Astrocyte of the cerebellum (primary cell): ENCODE measurements around the gene ZMYM4.

Experiments used
- DNase-seq: peaks from one replicate; pipeline ENCODE4 v3.0.0-alpha.2; 2011; ENCODE audit warnings: low read depth
- H3K4me3 ChIP-seq: 2 replicates; pipeline ENCODE4 v1.5.1; 2011; ENCODE audit warnings: mild to moderate bottlenecking, low read depth, low read length, moderate library complexity
- CTCF ChIP-seq: IDR thresholded peaks from 2 replicates; pipeline ENCODE4 v1.5.1; 2012; ENCODE audit warnings: low read length, low read depth, moderate library complexity, mild to moderate bottlenecking; ENCODE audit errors: missing control alignments
- in situ Hi-C: cut with HindIII; loops from 2 replicates; pipeline ENCODE4 v1.10.0; 2017; ENCODE audit warnings: low sequenced_read_pairs

ZMYM4 gene

GRCh38 chr1:35439626-35440025 lies 171.1 kb downstream of the ZMYM4 start:
- no peak for DNase-seq
- in situ Hi-C loops: loop anchor here (25.0 kb wide), 1 partner anchor 298 kb away; no protein-coding TSS in a partner anchor
- TF ChIP-seq CTCF: no peak
- no peak overlapping the region for H3K4me3 ChIP-seq

GRCh38 chr1:35441926-35442579 lies 173.5 kb downstream of the ZMYM4 start:
- no peak for DNase-seq
- in situ Hi-C loops: loop anchor here (25.0 kb wide), 1 partner anchor 295 kb away; no protein-coding TSS in a partner anchor
- TF ChIP-seq CTCF: no peak
- no peak overlapping the region for H3K4me3 ChIP-seq

GRCh38 chr1:35442734-35443133 lies 174.2 kb downstream of the ZMYM4 start:
- TF ChIP-seq CTCF: no peak
- no peak for DNase-seq
- in situ Hi-C loops: loop anchor here (25.0 kb wide), 1 partner anchor 295 kb away; no protein-coding TSS in a partner anchor
- H3K4me3 ChIP-seq: no peak overlapping the region

GRCh38 chr1:35443768-35444518 lies 175.4 kb downstream of the ZMYM4 start:
- in situ Hi-C loops: loop anchor here (25.0 kb wide), 1 partner anchor 293 kb away; no protein-coding TSS in a partner anchor
- no peak overlapping the region for H3K4me3 ChIP-seq
- no peak for TF ChIP-seq CTCF
- no peak for DNase-seq

- in situ Hi-C loops: loop anchor here (25.0 kb wide), 1 partner anchor 293 kb away; no protein-coding TSS in a partner anchor
- TF ChIP-seq CTCF: no peak
- no peak overlapping the region for H3K4me3 ChIP-seq
- no peak for DNase-seq
These were observed 175.9 kb downstream of the ZMYM4 start for GRCh38 chr1:35444519-35444774.

- no peak overlapping the region for H3K4me3 ChIP-seq
- TF ChIP-seq CTCF: no peak
- DNase-seq: no peak
- in situ Hi-C loops: loop anchor here (25.0 kb wide), 1 partner anchor 290 kb away; no protein-coding TSS in a partner anchor
These were observed 178.8 kb downstream of the ZMYM4 start for GRCh38 chr1:35447278-35447677.
